ENCODE measurements around the gene NDUFAF5.

GRCh38 chr20:13799974-13800373 is 15.1 kb downstream of the NDUFAF5 start:
- TF ChIP-seq CTCF (IDR thresholded peaks at IDR 0.05; ENCODE audit: insufficient read depth, low read length) (no peak), SPI1 (IDR thresholded peaks at IDR 0.05; ENCODE audit: borderline replicate concordance, low read depth) (no peak), POLR2AphosphoS5 (IDR thresholded peaks at IDR 0.05; ENCODE audit: low read depth) (no peak)

Data from HL-60 (cell line).